A673 (cell line): ENCODE data around the gene TCERG1L. TPM values are rescaled to one million over a fixed set of nuclear protein-coding genes. Genes with fewer than 3 reads are reported as not detected.

Source experiments
- BruUV-seq: library from RNA; stranded (reverse); fragments of 400-500 nt; replicated peaks from 2 replicates; lab custom pipeline; 2021; lab: Mats Ljungman, UMichigan
- CTCF ChIA-PET: fragments of 300-600 bp; sonication (Branson Sonifier 250); formaldehyde crosslinking; loops from one replicate; lab custom pipeline; 2022; ENCODE audit warnings: antibody characterized with exemption; lab: Charles Lee
- POLR2A ChIA-PET: fragments of 300-600 bp; sonication (Branson Sonifier 250); formaldehyde crosslinking; loops from one replicate; lab custom pipeline; 2022; ENCODE audit warnings: antibody characterized with exemption; ENCODE audit not compliant: low non-redundant PET; lab: Charles Lee
- DNase-seq: peaks from one replicate; pipeline ENCODE4 v3.0.0-alpha.2; 2015; ENCODE audit warnings: low spot score
- H3K27ac ChIP-seq: fragments of 200-600 bp; sonication (generic); 2 replicates; pipeline ENCODE4 v1.5.1; 2016; ENCODE audit warnings: mixed run types, low read depth, mild to moderate bottlenecking, mixed read lengths, antibody characterized with exemption, low read length; ENCODE audit not compliant: poor library complexity, severe bottlenecking
- H3K27me3 ChIP-seq: fragments of 200-600 bp; sonication (generic); replicated peaks from 2 replicates; pipeline ENCODE4 v1.6.1; 2017; ENCODE audit warnings: mixed run types, low read depth, mild to moderate bottlenecking, mixed read lengths, antibody characterized with exemption, low read length; ENCODE audit not compliant: insufficient read depth, poor library complexity
- H3K36me3 ChIP-seq: fragments of 200-600 bp; sonication (generic); 2 replicates; pipeline ENCODE4 v1.6.1; 2016; ENCODE audit warnings: mixed run types, mild to moderate bottlenecking, mixed read lengths, antibody characterized with exemption, low read length; ENCODE audit not compliant: insufficient read depth, poor library complexity, severe bottlenecking
- H3K4me1 ChIP-seq: fragments of 200-600 bp; sonication (generic); 2 replicates; pipeline ENCODE4 v1.6.1; 2017; ENCODE audit warnings: mixed run types, mild to moderate bottlenecking, mixed read lengths, antibody characterized with exemption, low read length; ENCODE audit not compliant: insufficient read depth, poor library complexity, severe bottlenecking
- H3K4me3 ChIP-seq: fragments of 200-600 bp; sonication (generic); 2 replicates; pipeline ENCODE4 v1.5.1; 2016; ENCODE audit warnings: low read depth, mixed run types, mild to moderate bottlenecking, mixed read lengths, low read length; ENCODE audit not compliant: poor library complexity, severe bottlenecking
- H3K9me3 ChIP-seq: fragments of 200-600 bp; sonication (generic); 2 replicates; pipeline ENCODE4 v1.6.1; 2016; ENCODE audit warnings: mixed run types, low read depth, mild to moderate bottlenecking, mixed read lengths, antibody characterized with exemption, low read length; ENCODE audit not compliant: poor library complexity, severe bottlenecking
- CTCF ChIP-seq: fragments of 300-800, 200-600 bp; sonication (generic); conservative IDR thresholded peaks from 2 replicates; pipeline ENCODE4 v1.5.1; 2017; ENCODE audit warnings: low read depth, mild to moderate bottlenecking, antibody characterized with exemption, low read length, moderate library complexity, mixed read lengths
- EZH2 ChIP-seq: fragments of 200-600 bp; sonication (generic); IDR thresholded peaks from 2 replicates; pipeline ENCODE4 v1.6.1; 2017; ENCODE audit warnings: borderline replicate concordance, low read depth, mild to moderate bottlenecking, mixed read lengths, antibody characterized with exemption, low read length; ENCODE audit not compliant: poor library complexity, severe bottlenecking
- intact Hi-C: fragments of 100-400 bp; cut with micrococcal nuclease; formaldehyde crosslinking; loops from one replicate; pipeline ENCODE4 v1.10.0; 2022; ENCODE audit not compliant: unreplicated experiment
- total RNA-seq: library from RNA; stranded (reverse); gene quantifications from 2 replicates; pipeline ENCODE4 v1.2.3, GENCODE V29; 2021

TCERG1L gene
- total RNA-seq, 1 experiment from 2014 or later = 16.3 TPM

GRCh38 chr10:131346456-131346855 is 34.9 kb upstream of the TCERG1L start:
- TF ChIP-seq EZH2 (no peak), CTCF (no peak)
- ChIA-PET POLR2A (interaction anchor here (0.6 kb wide), 1 partner anchor 119 kb away, joined by 3 read pairs; no protein-coding TSS in a partner anchor), CTCF (no interaction called here)
- no peak for DNase-seq
- H3K9me3 ChIP-seq = no peaks in the 10 kb centered on the region
- no TSS peak for BruUV-seq
- intact Hi-C loops = no loop called here
- no peaks in the 10 kb centered on the region for H3K4me1 ChIP-seq
- peaks cover 35% of the 10 kb centered on the region for H3K27me3 ChIP-seq
- no peaks in the 10 kb centered on the region for H3K36me3 ChIP-seq
- H3K4me3 ChIP-seq = no peak overlapping the region
- H3K27ac ChIP-seq = no peak overlapping the region

GRCh38 chr10:131345691-131346090 is 34.2 kb upstream of the TCERG1L start:
- CTCF ChIA-PET = no interaction called here
- Histone ChIP-seq H3K4me1 (no peaks in the 10 kb centered on the region), H3K9me3 (no peaks in the 10 kb centered on the region), H3K4me3 (no peak overlapping the region), H3K27me3 (peaks cover 28% of the 10 kb centered on the region), H3K27ac (no peak overlapping the region), H3K36me3 (no peaks in the 10 kb centered on the region)
- no peak for DNase-seq
- no TSS peak for BruUV-seq
- POLR2A ChIA-PET = no interaction called here
- intact Hi-C loops = no loop called here
- TF ChIP-seq CTCF = no peak

- no peaks in the 10 kb centered on the region for H3K4me1 ChIP-seq
- ChIA-PET CTCF (no interaction called here), POLR2A (no interaction called here)
- no peak overlapping the region for H3K27ac ChIP-seq
- no TSS peak for BruUV-seq
- H3K27me3 ChIP-seq = peaks cover 18% of the 10 kb centered on the region
- no peaks in the 10 kb centered on the region for H3K9me3 ChIP-seq
- no peak overlapping the region for H3K4me3 ChIP-seq
- intact Hi-C loops = no loop called here
- TF ChIP-seq CTCF (no peak), EZH2 (no peak)
- H3K36me3 ChIP-seq = no peaks in the 10 kb centered on the region
- no peak for DNase-seq
Measured at GRCh38 chr10:131344747-131345146, 33.2 kb upstream of the TCERG1L start.
